Effector memory CD8-positive, alpha-beta T cell (primary cell): Measurements from ENCODE around the gene HIRA.

Experiments used
- ATAC-seq: fragments of 150-1000 bp; cut with Tn5 transposase; replicated peaks from 2 replicates; pipeline ENCODE4 v1.10.0; 2021; ENCODE audit warnings: mild to moderate bottlenecking, moderate library complexity
- DNase-seq, 3 experiments: peaks; one replicate each; pipeline ENCODE4 v3.0.0; 2021
- H3K27ac Mint-ChIP-seq, 2 donors: one replicate each; pipeline ENCODE4 v1.8.0; 2022; ENCODE audit warnings: mild to moderate bottlenecking in 2 of 2, mixed read lengths in 2 of 2, moderate library complexity in 2 of 2
- H3K27me3 Mint-ChIP-seq, 2 donors: one replicate each; pipeline ENCODE4 v1.8.0; 2022; ENCODE audit warnings: mixed read lengths in 2 of 2
- H3K36me3 Mint-ChIP-seq: one replicate; pipeline ENCODE4 v1.8.0; 2022; ENCODE audit warnings: mild to moderate bottlenecking, moderate library complexity, mixed read lengths; ENCODE audit not compliant: insufficient read depth
- H3K4me1 Mint-ChIP-seq, 2 donors: one replicate each; pipeline ENCODE4 v1.8.0; 2022; ENCODE audit warnings: low read depth in 2 of 2, mixed read lengths in 2 of 2
- H3K4me3 Mint-ChIP-seq, 2 donors: one replicate each; pipeline ENCODE4 v1.8.0; 2022; ENCODE audit warnings: mild to moderate bottlenecking in 2 of 2, mixed read lengths in 2 of 2, moderate library complexity in 2 of 2
- H3K9me3 Mint-ChIP-seq, 2 donors: one replicate each; pipeline ENCODE4 v1.8.0; 2022; ENCODE audit warnings: mixed read lengths in 2 of 2
- total RNA-seq, 9 experiments: gene quantifications; one replicate each; lab custom pipeline; 2026; lab: John Stamatoyannopoulos, UW

Gene HIRA, protein sequence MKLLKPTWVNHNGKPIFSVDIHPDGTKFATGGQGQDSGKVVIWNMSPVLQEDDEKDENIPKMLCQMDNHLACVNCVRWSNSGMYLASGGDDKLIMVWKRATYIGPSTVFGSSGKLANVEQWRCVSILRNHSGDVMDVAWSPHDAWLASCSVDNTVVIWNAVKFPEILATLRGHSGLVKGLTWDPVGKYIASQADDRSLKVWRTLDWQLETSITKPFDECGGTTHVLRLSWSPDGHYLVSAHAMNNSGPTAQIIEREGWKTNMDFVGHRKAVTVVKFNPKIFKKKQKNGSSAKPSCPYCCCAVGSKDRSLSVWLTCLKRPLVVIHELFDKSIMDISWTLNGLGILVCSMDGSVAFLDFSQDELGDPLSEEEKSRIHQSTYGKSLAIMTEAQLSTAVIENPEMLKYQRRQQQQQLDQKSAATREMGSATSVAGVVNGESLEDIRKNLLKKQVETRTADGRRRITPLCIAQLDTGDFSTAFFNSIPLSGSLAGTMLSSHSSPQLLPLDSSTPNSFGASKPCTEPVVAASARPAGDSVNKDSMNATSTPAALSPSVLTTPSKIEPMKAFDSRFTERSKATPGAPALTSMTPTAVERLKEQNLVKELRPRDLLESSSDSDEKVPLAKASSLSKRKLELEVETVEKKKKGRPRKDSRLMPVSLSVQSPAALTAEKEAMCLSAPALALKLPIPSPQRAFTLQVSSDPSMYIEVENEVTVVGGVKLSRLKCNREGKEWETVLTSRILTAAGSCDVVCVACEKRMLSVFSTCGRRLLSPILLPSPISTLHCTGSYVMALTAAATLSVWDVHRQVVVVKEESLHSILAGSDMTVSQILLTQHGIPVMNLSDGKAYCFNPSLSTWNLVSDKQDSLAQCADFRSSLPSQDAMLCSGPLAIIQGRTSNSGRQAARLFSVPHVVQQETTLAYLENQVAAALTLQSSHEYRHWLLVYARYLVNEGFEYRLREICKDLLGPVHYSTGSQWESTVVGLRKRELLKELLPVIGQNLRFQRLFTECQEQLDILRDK
- 8.1 to 17.1 (median 12.0) reads per million in 9 experiments for total RNA-seq

- DNase-seq, result peak; percentile 81 to 90 (median 88)
- peak; percentile 57 for ATAC-seq
- Mint-ChIP-seq H3K4me1 (peaks cover 25 to 41% of the 10 kb centered on the region in 2 donors), H3K36me3 (peaks cover 53% of the 10 kb centered on the region), H3K27ac (peak within 1 kb of the TSS; percentile 93 to 94), H3K9me3 (no peaks in the 10 kb centered on the region), H3K27me3 (no peaks in the 10 kb centered on the region), H3K4me3 (peak within 1 kb of the TSS; percentile 88 to 93)
These were observed at the start of gene HIRA for GRCh38 chr22:19431649-19432132. Gene HIRA, minus strand, starts transcription at chr22:19431733. Its CDS starts 257 bp downstream, at chr22:19431476.

- no peaks in the 10 kb centered on the region for H3K27me3 Mint-ChIP-seq
- H3K36me3 Mint-ChIP-seq, result peaks cover 11% of the 10 kb centered on the region
- ATAC-seq (no peak), DNase-seq (no peak)
- peaks cover 23 to 24% of the 10 kb centered on the region in 2 donors for H3K4me1 Mint-ChIP-seq
- no peaks in the 10 kb centered on the region for H3K9me3 Mint-ChIP-seq
- H3K27ac Mint-ChIP-seq, result no peak overlapping the region
- peak overlapping the region; percentile 88 to 95 for H3K4me3 Mint-ChIP-seq
These were observed 49.3 kb upstream of the HIRA start for GRCh38 chr22:19480789-19481188.

GRCh38 chr22:19480173-19480568 lies 48.6 kb upstream of the HIRA start:
- Mint-ChIP-seq H3K27ac (peak overlapping the region; percentile 99), H3K36me3 (peaks cover 11% of the 10 kb centered on the region), H3K4me3 (peak overlapping the region; percentile 88 to 95), H3K4me1 (peaks cover 23 to 27% of the 10 kb centered on the region in 2 donors), H3K27me3 (no peaks in the 10 kb centered on the region), H3K9me3 (no peaks in the 10 kb centered on the region)
- ATAC-seq (no peak), DNase-seq (no peak)

GRCh38 chr22:19479355-19480172 lies 48.0 kb upstream of the HIRA start, which contains the start of gene CDC45:
Gene CDC45, plus strand, starts transcription at chr22:19479920. Its CDS starts 49 bp downstream, at chr22:19479969.
- Mint-ChIP-seq H3K4me1 (peaks cover 23 to 28% of the 10 kb centered on the region in 2 donors), H3K27ac (peak within 1 kb of the TSS; percentile 99), H3K4me3 (peak within 1 kb of the TSS; percentile 88 to 95), H3K36me3 (peaks cover 11% of the 10 kb centered on the region), H3K9me3 (no peaks in the 10 kb centered on the region), H3K27me3 (no peaks in the 10 kb centered on the region)
- DNase-seq (peak; percentile 90 to 92 (median 90)), ATAC-seq (peak; percentile 89)

GRCh38 chr22:19478901-19479354 lies 47.4 kb upstream of the HIRA start, which contains the start of gene UFD1:
Gene UFD1, minus strand, starts transcription at chr22:19479193. Its CDS starts 108 bp downstream, at chr22:19479085.
- Mint-ChIP-seq H3K4me3 (peak within 1 kb of the TSS; percentile 88 to 95), H3K27me3 (no peaks in the 10 kb centered on the region), H3K36me3 (peaks cover 15% of the 10 kb centered on the region), H3K4me1 (peaks cover 23 to 28% of the 10 kb centered on the region in 2 donors), H3K9me3 (no peaks in the 10 kb centered on the region), H3K27ac (peak within 1 kb of the TSS; percentile 99)
- ATAC-seq, result peak; percentile 61
- peak; percentile 77 to 80 (median 78) for DNase-seq

DNA sequence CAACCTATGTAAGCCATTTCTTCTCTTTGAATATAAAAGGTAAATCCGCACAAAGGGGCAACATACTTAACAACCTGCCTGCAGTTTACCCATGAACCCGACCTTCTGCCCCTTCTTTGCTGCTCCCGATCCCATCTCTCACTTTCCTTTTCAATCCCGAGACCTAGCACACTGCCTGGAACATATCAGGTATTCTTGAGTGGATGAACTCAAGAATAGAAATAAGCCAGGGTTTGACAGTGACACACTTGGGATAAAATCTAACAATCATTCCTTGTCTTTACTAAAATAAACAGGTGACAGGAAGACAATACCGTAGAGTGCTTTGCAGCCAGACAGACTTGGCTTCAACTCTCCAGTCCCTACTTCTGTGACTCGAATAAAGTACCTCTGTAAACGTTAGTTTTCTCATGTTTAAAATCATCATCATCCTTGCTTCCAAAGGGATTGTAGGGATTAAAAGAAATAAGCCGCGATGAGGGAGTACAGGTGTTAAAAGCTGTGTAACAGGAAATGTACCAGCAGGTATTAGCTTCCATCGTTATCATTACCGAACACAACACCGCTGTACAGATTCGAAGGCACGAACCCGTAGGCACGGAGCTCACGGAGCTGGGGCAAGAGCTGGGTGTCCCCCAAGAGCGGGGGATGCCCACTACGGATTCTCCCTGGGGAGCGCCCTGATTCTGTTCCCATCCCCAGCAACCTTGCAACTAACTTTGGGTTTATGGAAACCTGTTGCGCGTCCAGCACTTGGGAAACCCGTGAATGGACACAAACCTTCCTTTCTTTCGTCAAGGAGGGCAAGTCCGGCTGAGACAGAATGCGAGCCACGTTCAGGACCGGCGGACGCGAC lies 46.7 kb upstream of the HIRA start:
- Mint-ChIP-seq H3K36me3 (peaks cover 18% of the 10 kb centered on the region), H3K27me3 (no peaks in the 10 kb centered on the region), H3K4me3 (peak overlapping the region; percentile 88 to 95), H3K4me1 (peaks cover 27 to 28% of the 10 kb centered on the region in 2 donors), H3K27ac (peak overlapping the region; percentile 99), H3K9me3 (no peaks in the 10 kb centered on the region)
- peak in 1 of 3 experiments; percentile 24 for DNase-seq
- no peak for ATAC-seq

DNA sequence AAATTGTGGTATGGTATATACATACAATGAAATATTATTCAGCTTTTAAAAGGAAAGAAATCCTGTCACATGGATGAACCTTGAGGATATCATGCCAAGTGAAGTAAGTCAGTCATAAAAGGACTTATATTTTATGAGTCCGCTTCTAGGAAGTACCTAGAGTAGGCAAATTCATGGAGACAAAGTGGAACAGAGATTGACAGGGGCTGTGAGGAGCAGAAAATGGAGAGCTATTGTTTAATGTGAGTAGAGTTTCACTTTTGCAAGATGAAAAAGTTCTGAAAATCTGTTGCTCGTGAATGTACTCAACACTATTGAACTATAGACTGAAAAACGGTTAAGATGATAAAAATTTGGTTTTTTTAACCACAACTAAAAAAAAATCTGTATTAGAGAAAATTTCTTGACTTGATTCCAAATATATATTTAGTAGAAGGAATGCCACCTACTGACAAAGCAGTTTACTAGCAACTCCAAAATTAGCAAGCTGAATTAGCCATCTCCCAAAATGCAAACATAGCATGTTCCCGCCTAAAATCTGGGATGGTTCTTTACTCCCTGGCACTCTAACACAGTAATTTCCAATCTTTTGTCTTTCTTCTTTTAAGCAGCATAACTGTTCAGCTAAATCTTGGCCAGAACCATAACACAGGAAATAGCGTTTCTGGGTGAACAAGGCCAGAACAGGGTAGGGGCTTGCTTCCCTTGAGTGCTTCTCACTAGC lies 46.0 kb upstream of the HIRA start:
- Mint-ChIP-seq H3K9me3 (no peaks in the 10 kb centered on the region), H3K4me3 (peak overlapping the region; percentile 88 to 95), H3K4me1 (peaks cover 28 to 31% of the 10 kb centered on the region in 2 donors), H3K27ac (peak overlapping the region; percentile 99), H3K36me3 (peaks cover 21% of the 10 kb centered on the region), H3K27me3 (no peaks in the 10 kb centered on the region)
- DNase-seq, result no peak
- ATAC-seq, result no peak

DNA sequence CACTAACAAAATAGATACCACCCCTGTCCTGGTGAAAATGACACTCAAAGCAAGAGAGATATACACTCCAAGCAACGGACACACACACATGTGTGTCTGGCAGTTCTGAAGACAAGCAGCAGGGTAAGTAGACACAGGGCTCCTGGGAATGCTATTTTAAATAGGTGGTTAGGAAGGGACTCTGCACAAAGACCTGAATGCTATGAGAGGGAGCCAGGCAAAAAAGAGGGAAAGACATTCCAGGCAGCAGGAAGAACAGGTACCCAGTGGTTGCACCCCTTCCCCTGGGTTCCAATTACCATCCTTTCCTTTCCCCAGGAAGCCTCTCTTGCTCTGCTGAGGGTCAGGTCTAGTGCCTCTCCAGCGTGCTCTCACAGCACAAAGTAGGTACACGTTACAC lies 44.5 kb upstream of the HIRA start:
- Mint-ChIP-seq H3K27ac (no peak overlapping the region), H3K9me3 (no peaks in the 10 kb centered on the region), H3K36me3 (peaks cover 31% of the 10 kb centered on the region), H3K4me1 (peaks cover 28 to 31% of the 10 kb centered on the region in 2 donors), H3K4me3 (no peak overlapping the region), H3K27me3 (no peaks in the 10 kb centered on the region)
- DNase-seq (no peak), ATAC-seq (no peak)

DNA sequence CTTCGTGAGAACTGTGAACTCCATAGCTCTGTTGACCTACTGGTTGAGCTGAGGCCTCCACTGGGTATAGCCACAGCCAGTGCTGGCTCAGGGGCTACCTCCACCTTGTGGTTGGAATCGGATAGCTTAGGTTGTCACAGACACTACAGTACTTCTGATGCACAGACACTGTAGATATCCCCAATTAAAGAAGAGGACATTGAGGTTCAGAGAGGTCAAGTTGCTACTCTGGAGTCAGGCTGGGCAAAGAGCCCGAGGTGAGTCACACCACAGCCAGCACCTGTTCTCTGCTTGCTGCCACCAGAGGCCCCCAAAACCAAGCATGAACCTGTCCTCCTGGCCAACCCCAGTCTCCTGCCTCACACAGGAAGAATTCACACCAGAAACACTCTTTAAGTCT lies 42.0 kb upstream of the HIRA start:
- Mint-ChIP-seq H3K27me3 (no peaks in the 10 kb centered on the region), H3K4me1 (peaks cover 24 to 26% of the 10 kb centered on the region in 2 donors), H3K4me3 (no peak overlapping the region), H3K9me3 (no peaks in the 10 kb centered on the region), H3K27ac (no peak overlapping the region), H3K36me3 (peaks cover 44% of the 10 kb centered on the region)
- ATAC-seq, result no peak
- no peak for DNase-seq

- ATAC-seq (no peak), DNase-seq (no peak)
- Mint-ChIP-seq H3K4me3 (no peak overlapping the region), H3K27me3 (no peaks in the 10 kb centered on the region), H3K27ac (no peak overlapping the region), H3K4me1 (peaks cover 14 to 16% of the 10 kb centered on the region in 2 donors), H3K36me3 (peaks cover 56% of the 10 kb centered on the region), H3K9me3 (no peaks in the 10 kb centered on the region)
These were observed 40.7 kb upstream of the HIRA start for GRCh38 chr22:19472233-19472632.

GRCh38 chr22:19471572-19471971 lies 40.0 kb upstream of the HIRA start:
- H3K4me3 Mint-ChIP-seq, result no peak overlapping the region
- H3K4me1 Mint-ChIP-seq, result peaks cover 12 to 13% of the 10 kb centered on the region in 2 donors
- ATAC-seq, result no peak
- DNase-seq, result no peak
- no peaks in the 10 kb centered on the region for H3K27me3 Mint-ChIP-seq
- peaks cover 63% of the 10 kb centered on the region for H3K36me3 Mint-ChIP-seq
- no peaks in the 10 kb centered on the region for H3K9me3 Mint-ChIP-seq
- no peak overlapping the region for H3K27ac Mint-ChIP-seq
